ENCODE data around the gene MALRD1.

DNA sequence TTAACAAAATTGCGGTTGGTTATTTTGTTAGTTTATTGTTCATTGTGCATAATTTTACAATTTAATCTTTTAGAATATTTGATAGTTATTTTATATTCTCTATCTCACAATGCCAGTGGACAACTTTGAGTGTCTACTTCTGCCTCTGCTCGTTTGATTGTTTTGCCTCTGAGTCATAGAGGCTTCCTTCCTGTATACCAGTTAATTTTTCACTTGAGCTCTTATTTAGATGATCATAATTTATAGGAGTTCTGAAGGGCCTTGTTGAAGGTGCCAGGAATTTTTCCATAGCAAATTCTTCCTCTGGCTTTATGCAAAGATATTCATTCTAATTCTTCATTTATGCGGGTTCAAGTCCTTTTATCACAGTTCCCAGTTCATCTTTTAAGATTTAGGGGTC is 5.2 kb upstream of the MALRD1 start:
- TF ChIP-seq, protein P1, sequence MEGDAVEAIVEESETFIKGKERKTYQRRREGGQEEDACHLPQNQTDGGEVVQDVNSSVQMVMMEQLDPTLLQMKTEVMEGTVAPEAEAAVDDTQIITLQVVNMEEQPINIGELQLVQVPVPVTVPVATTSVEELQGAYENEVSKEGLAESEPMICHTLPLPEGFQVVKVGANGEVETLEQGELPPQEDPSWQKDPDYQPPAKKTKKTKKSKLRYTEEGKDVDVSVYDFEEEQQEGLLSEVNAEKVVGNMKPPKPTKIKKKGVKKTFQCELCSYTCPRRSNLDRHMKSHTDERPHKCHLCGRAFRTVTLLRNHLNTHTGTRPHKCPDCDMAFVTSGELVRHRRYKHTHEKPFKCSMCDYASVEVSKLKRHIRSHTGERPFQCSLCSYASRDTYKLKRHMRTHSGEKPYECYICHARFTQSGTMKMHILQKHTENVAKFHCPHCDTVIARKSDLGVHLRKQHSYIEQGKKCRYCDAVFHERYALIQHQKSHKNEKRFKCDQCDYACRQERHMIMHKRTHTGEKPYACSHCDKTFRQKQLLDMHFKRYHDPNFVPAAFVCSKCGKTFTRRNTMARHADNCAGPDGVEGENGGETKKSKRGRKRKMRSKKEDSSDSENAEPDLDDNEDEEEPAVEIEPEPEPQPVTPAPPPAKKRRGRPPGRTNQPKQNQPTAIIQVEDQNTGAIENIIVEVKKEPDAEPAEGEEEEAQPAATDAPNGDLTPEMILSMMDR (IDR thresholded peaks at IDR 0.05), result no peak
- TF ChIP-seq POLR2A (IDR thresholded peaks at IDR 0.05; ENCODE audit: low read depth) (no peak), POLR2AphosphoS5 (IDR thresholded peaks at IDR 0.05) (no peak), EP300 (IDR thresholded peaks at IDR 0.05) (no peak)
